Central memory CD8-positive, alpha-beta T cell (primary cell): ENCODE results near the gene DHX16.

Experiments used
- ATAC-seq: fragments of 150-1000 bp; cut with Tn5 transposase; replicated peaks from 2 replicates; pipeline ENCODE4 v1.10.0; 2022; ENCODE audit warnings: mild to moderate bottlenecking, moderate FRiP score, moderate number of reproducible peaks; ENCODE audit not compliant: poor library complexity, severe bottlenecking; ENCODE audit errors: extremely low read depth
- DNase-seq, 2 donors: peaks; one replicate each; pipeline ENCODE4 v3.0.0; 2021; ENCODE audit warnings: low spot score in 2 of 2
- H3K27ac Mint-ChIP-seq: one replicate; pipeline ENCODE4 v1.8.0; 2022; ENCODE audit warnings: low read depth, mild to moderate bottlenecking, moderate library complexity, mixed read lengths
- H3K27me3 Mint-ChIP-seq: one replicate; pipeline ENCODE4 v1.8.0; 2022; ENCODE audit warnings: mixed read lengths
- H3K36me3 Mint-ChIP-seq: one replicate; pipeline ENCODE4 v1.8.0; 2022; ENCODE audit warnings: mild to moderate bottlenecking, moderate library complexity, mixed read lengths; ENCODE audit not compliant: insufficient read depth
- H3K4me1 Mint-ChIP-seq: one replicate; pipeline ENCODE4 v1.8.0; 2022; ENCODE audit warnings: mixed read lengths
- H3K4me3 Mint-ChIP-seq: one replicate; pipeline ENCODE4 v1.8.0; 2022; ENCODE audit warnings: mild to moderate bottlenecking, moderate library complexity, mixed read lengths
- H3K9me3 Mint-ChIP-seq: one replicate; pipeline ENCODE4 v1.8.0; 2022; ENCODE audit warnings: mixed read lengths

DHX16 gene

GRCh38 chr6:30613251-30614043 is 59.4 kb downstream of the DHX16 start:
- H3K4me1 Mint-ChIP-seq, result peaks cover 78% of the 10 kb centered on the region
- peak overlapping the region; percentile 93 for H3K4me3 Mint-ChIP-seq
- H3K9me3 Mint-ChIP-seq, result no peaks in the 10 kb centered on the region
- no peak for DNase-seq
- no peaks in the 10 kb centered on the region for H3K27me3 Mint-ChIP-seq
- H3K27ac Mint-ChIP-seq, result peak overlapping the region; percentile 99
- peaks cover 61% of the 10 kb centered on the region for H3K36me3 Mint-ChIP-seq
- no peak for ATAC-seq

- Mint-ChIP-seq H3K4me1 (peaks cover 75% of the 10 kb centered on the region), H3K4me3 (no peak overlapping the region), H3K36me3 (peaks cover 66% of the 10 kb centered on the region)
These were observed 60.0 kb downstream of the DHX16 start for GRCh38 chr6:30612687-30613248.

GRCh38 chr6:30612213-30612612 is 60.6 kb downstream of the DHX16 start:
- H3K27me3 Mint-ChIP-seq, result no peaks in the 10 kb centered on the region
- H3K36me3 Mint-ChIP-seq, result peaks cover 66% of the 10 kb centered on the region
- ATAC-seq (no peak), DNase-seq (no peak)
- H3K27ac Mint-ChIP-seq, result peak overlapping the region; percentile 87
- H3K4me3 Mint-ChIP-seq, result no peak overlapping the region
- H3K9me3 Mint-ChIP-seq, result no peaks in the 10 kb centered on the region
- peaks cover 79% of the 10 kb centered on the region for H3K4me1 Mint-ChIP-seq

More at GRCh38 chr6:30612687-30613248, 60.0 kb downstream of the DHX16 start:
- Mint-ChIP-seq H3K27me3 (no peaks in the 10 kb centered on the region), H3K27ac (peak overlapping the region; percentile 99), H3K9me3 (no peaks in the 10 kb centered on the region)
- ATAC-seq (no peak), DNase-seq (no peak)

GRCh38 chr6:30611856-30612194 is 61.0 kb downstream of the DHX16 start:
- Mint-ChIP-seq H3K4me1 (peaks cover 75% of the 10 kb centered on the region), H3K4me3 (no peak overlapping the region), H3K27ac (peak overlapping the region; percentile 87), H3K27me3 (no peaks in the 10 kb centered on the region), H3K9me3 (no peaks in the 10 kb centered on the region), H3K36me3 (peaks cover 64% of the 10 kb centered on the region)
- no peak for ATAC-seq
- DNase-seq, result no peak

- H3K36me3 Mint-ChIP-seq, result peaks cover 64% of the 10 kb centered on the region
These were observed 61.5 kb downstream of the DHX16 start for GRCh38 chr6:30611150-30611855.

GRCh38 chr6:30610065-30610464 is 62.7 kb downstream of the DHX16 start:
- Mint-ChIP-seq H3K9me3 (no peaks in the 10 kb centered on the region), H3K27me3 (no peaks in the 10 kb centered on the region), H3K36me3 (peaks cover 64% of the 10 kb centered on the region), H3K4me3 (no peak overlapping the region), H3K4me1 (peaks cover 67% of the 10 kb centered on the region), H3K27ac (peak overlapping the region; percentile 87)
- ATAC-seq (no peak), DNase-seq (no peak)

More at GRCh38 chr6:30611150-30611855, 61.5 kb downstream of the DHX16 start:
- no peaks in the 10 kb centered on the region for H3K9me3 Mint-ChIP-seq
- no peaks in the 10 kb centered on the region for H3K27me3 Mint-ChIP-seq
- DNase-seq, result no peak
- no peak overlapping the region for H3K4me3 Mint-ChIP-seq
- ATAC-seq, result no peak
- peaks cover 75% of the 10 kb centered on the region for H3K4me1 Mint-ChIP-seq
- H3K27ac Mint-ChIP-seq, result peak overlapping the region; percentile 87

GRCh38 chr6:30603961-30604360 is 68.8 kb downstream of the DHX16 start:
- H3K36me3 Mint-ChIP-seq, result peaks cover 72% of the 10 kb centered on the region
- H3K27ac Mint-ChIP-seq, result no peak overlapping the region
- ATAC-seq (no peak), DNase-seq (no peak)
- no peaks in the 10 kb centered on the region for H3K27me3 Mint-ChIP-seq
- H3K4me1 Mint-ChIP-seq, result peaks cover 45% of the 10 kb centered on the region
- H3K4me3 Mint-ChIP-seq, result no peak overlapping the region
- no peaks in the 10 kb centered on the region for H3K9me3 Mint-ChIP-seq
